H1 (cell line): ENCODE data around the gene MED12L. TPM values are rescaled to one million over a fixed set of nuclear protein-coding genes. Genes with fewer than 3 reads are reported as not detected.

ENCODE experiments used
- ATF3 ChIP-seq: IDR thresholded peaks from 2 replicates; pipeline ENCODE4 v1.6.1; 2011; ENCODE audit warnings: low read depth, mild to moderate bottlenecking, low read length; ENCODE audit not compliant: insufficient read depth
- polyA plus RNA-seq, 7 experiments: library from polyadenylated mRNA; depleted of rRNA in 3 of 7; stranded (reverse) in 5 of 7; unstranded in 2 of 7; fragments of >200 nt in 5 of 7; fragments of 200-250 nt in 2 of 7; gene quantifications; 1 replicate in 5 of 7; 2 replicates in 1 of 7; 4 replicates in 1 of 7; pipeline versions ENCODE4 v1.2.1 to v1.2.3, GENCODE V29; 2011 to 2013; ENCODE audit warnings: missing spikeins in 2 of 7, mixed read lengths in 2 of 7
- total RNA-seq: library from RNA; stranded (reverse); fragmentation: NEBNext Ultra II Directional; extraction: Animal tissue kit (Norgen Biotek cat#: 25700); gene quantifications from 2 replicates; pipeline ENCODE4 v1.2.1, GENCODE V29; 2021

Gene MED12L
- total and polyA plus RNA-seq, 2 of the 8 experiments (the other 6 are each of a cell fraction or from before 2014, with no cell fraction given) = 3.6 to 26.2 TPM

DNA sequence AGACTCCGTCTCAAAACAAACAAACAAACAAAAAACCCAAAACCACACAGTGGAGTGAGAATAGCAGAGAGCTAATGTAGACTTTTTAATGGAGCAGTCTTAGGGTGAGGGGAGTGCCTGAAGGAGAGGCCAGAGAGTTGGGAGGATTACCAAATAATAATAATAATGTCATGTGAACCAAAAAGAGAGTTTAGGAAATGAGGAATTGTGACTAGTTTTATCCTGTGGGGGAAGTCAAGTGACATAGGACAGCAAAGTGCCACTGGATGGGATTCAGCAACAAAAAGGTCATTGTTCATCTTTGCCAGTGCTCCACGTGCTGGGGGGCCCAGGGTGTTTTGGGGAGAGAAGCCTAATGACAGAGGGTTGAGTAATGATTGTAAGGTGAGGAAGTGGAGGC, 218.3 kb downstream of the MED12L start (continued):
- TF ChIP-seq ATF3 = no peak
- TF ChIP-seq, all 59 proteins: peak for 0
